ENCODE data around the gene PPT1. TPM values are rescaled to one million over a fixed set of nuclear protein-coding genes. Genes with fewer than 3 reads are reported as not detected.
A peak's percentile ranks its signal among the peaks of the same experiment; 100 is the strongest.

The PPT1 gene
- total and polyA plus RNA-seq, 2 of the 8 experiments (the other 6 are each of a cell fraction or from before 2014, with no cell fraction given) = 77.1 to 150 TPM

DNA sequence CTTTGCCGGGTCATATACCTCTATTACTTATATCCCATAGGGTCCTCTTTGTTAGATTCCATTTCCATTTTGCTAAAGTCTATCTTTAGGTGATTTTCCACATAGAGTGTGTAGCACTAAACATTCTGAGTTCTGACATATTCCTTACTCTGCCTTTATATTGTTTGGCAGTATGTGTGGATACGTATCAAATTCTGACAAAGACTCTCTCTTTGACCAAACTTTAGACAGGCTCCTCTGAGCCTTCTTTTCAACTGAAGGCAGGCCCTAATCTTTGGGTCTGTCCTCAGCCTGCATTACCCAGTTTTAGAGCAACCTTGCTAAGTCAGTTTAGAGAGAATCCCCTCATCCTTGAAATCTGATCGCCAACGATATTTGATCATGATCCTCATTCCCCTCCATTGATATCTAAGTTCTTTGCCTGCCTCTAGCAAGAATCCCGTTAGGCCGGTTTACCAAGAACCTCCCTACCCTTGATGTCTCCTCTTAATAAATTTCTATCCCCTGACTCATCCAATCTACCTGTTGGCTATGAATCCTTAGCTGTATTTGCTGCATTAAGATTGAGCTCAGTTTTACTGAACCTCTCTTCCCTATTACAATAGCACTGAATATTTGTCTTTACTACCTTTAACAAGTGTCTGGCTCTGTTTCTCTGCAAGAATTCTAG, 10.4 kb upstream of the PPT1 start:
- no peak overlapping the region for H3K4me2 ChIP-seq (ENCODE audit: insufficient read depth in 1 of 2, low read depth in 2 of 2, low read length in 2 of 2)

More for the DNA sequence above, 10.4 kb upstream of the PPT1 start:
- H2AFZ ChIP-seq (ENCODE audit: low read length) = peak overlapping the region; percentile 25; the same call in 1 of the 2 replicates
- no peak overlapping the region for H3K23ac ChIP-seq (ENCODE audit: insufficient read length)
- no peak overlapping the region for H3K18ac ChIP-seq (ENCODE audit: extremely low read depth, low read length)
- no peaks in the 10 kb centered on the region for H3K27me3 ChIP-seq (replicated peaks in 1 of 4; ENCODE audit: control insufficient read depth in 3 of 4, extremely low read depth in 1 of 4, insufficient read depth in 3 of 4, low read length in 3 of 4)
- ChIA-PET CTCF (ENCODE audit: partially characterized antibody) (interaction anchor here (0.6 to 1.6 kb wide), 4 partner anchors 18 to 231 kb away, joined by 3 to 5 read pairs (median 4); no protein-coding TSS in a partner anchor), POLR2A (ENCODE audit: partially characterized antibody) (interaction anchor here (2.5 kb wide), 1 partner anchor 10 kb away, joined by 5 read pairs; the partner anchor contains the start of gene PPT1)
- H3K4me3 ChIP-seq (ENCODE audit: extremely low read depth in 1 of 4, insufficient read depth in 2 of 4, low read depth in 3 of 4, low read length in 4 of 4) = no peak overlapping the region
- no peak overlapping the region for H2BK20ac ChIP-seq (ENCODE audit: low read length)
- no peaks in the 10 kb centered on the region for H3K23me2 ChIP-seq (ENCODE audit: low read depth, low read length)
- no peak overlapping the region for H2BK12ac ChIP-seq (ENCODE audit: low read depth, low read length)
- H4K8ac ChIP-seq (ENCODE audit: extremely low read depth, insufficient read depth, low read length) = no peak overlapping the region
- FAIRE-seq (no peak), DNase-seq (ENCODE audit: low read depth in 1 of 2, low spot score in 2 of 2) (no peak)
- no peak overlapping the region for H2BK120ac ChIP-seq (replicated peaks; ENCODE audit: low read depth, low read length)
- no peak overlapping the region for H3K4ac ChIP-seq (replicated peaks; ENCODE audit: insufficient read length, low read depth, low read length)
- H3K4me1 ChIP-seq (replicated peaks in 1 of 4; ENCODE audit: control insufficient read depth in 3 of 4, insufficient read depth in 4 of 4, low read length in 3 of 4) = no peaks in the 10 kb centered on the region
- no peaks in the 10 kb centered on the region for H3K79me2 ChIP-seq (ENCODE audit: control insufficient read depth in 1 of 2, insufficient read depth in 2 of 2, low read length in 2 of 2)
- no peak overlapping the region for H3K9ac ChIP-seq (replicated peaks in 1 of 4; ENCODE audit: extremely low read depth in 1 of 4, low read depth in 3 of 4, low read length in 3 of 4)
- no peaks in the 10 kb centered on the region for H3K79me1 ChIP-seq (ENCODE audit: low read depth, low read length)
- H2AK5ac ChIP-seq (ENCODE audit: low read depth, low read length) = no peak overlapping the region
- no peak overlapping the region for H3K27ac ChIP-seq (ENCODE audit: low read depth, low read length)
- no peaks in the 10 kb centered on the region for H3K36me3 ChIP-seq (ENCODE audit: control insufficient read depth in 2 of 4, insufficient read depth in 4 of 4, low read length in 3 of 4)
- H4K5ac ChIP-seq (ENCODE audit: insufficient read length, low read depth, low read length) = no peak overlapping the region
- TF ChIP-seq, protein P1, sequence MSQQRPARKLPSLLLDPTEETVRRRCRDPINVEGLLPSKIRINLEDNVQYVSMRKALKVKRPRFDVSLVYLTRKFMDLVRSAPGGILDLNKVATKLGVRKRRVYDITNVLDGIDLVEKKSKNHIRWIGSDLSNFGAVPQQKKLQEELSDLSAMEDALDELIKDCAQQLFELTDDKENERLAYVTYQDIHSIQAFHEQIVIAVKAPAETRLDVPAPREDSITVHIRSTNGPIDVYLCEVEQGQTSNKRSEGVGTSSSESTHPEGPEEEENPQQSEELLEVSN (IDR thresholded peaks at IDR 0.05) = no peak
- TF ChIP-seq EGR1 (IDR thresholded peaks at IDR 0.05; ENCODE audit: borderline replicate concordance, low read depth, low read length) (no peak), JUND (IDR thresholded peaks at IDR 0.05; ENCODE audit: low read length) (peak; percentile 53; the same call in 1 of the 2 replicates)
- H4K91ac ChIP-seq (replicated peaks; ENCODE audit: insufficient read length, low read length) = no peak overlapping the region
- no peak overlapping the region for H3K14ac ChIP-seq (ENCODE audit: insufficient read length)
- 87% methylated on average over 6 of the region's 6 CpGs; no CpG with 5 or more reads in 1 of the 2 experiments for WGBS, 2 experiments (ENCODE audit: extremely low coverage in 1 of 2, insufficient coverage in 1 of 2, insufficient read length in 1 of 2, insufficient replicate concordance in 2 of 2, low coverage in 1 of 2, low lambda C conversion rate in 2 of 2, missing lambda C conversion rate in 1 of 2)
- no peaks in the 10 kb centered on the region for H4K20me1 ChIP-seq (replicated peaks in 1 of 2; ENCODE audit: control insufficient read depth in 1 of 2, insufficient read depth in 2 of 2, low read length in 2 of 2)
- no peak overlapping the region for H3K56ac ChIP-seq (replicated peaks; ENCODE audit: insufficient read length, low read depth, low read length)
- H3K9me3 ChIP-seq (ENCODE audit: insufficient read depth in 2 of 2, low read depth in 1 of 2, low read length in 1 of 2) = no peaks in the 10 kb centered on the region
- H2BK15ac ChIP-seq (ENCODE audit: low read length) = no peak overlapping the region
- H2BK5ac ChIP-seq (ENCODE audit: low read depth, low read length) = no peak overlapping the region

Measured in H1 (cell line).